Measurements from ENCODE around the gene LARP1. TPM values are rescaled to one million over a fixed set of nuclear protein-coding genes. Genes with fewer than 3 reads are reported as not detected.
A peak's percentile ranks its signal among the peaks of the same experiment; 100 is the strongest.

LARP1 gene
- total and polyA plus RNA-seq, 9 of the 15 experiments (the other 6 are each of a cell fraction or from before 2014, with no cell fraction given): 22.6 to 300 (median 92.0) TPM

- H4K20me1 ChIP-seq (replicated peaks; ENCODE audit: control insufficient read depth, insufficient read depth, low read length): no peaks in the 10 kb centered on the region
- FAIRE-seq (no peak), DNase-seq (ENCODE audit: extremely low read depth in 1 of 4, low spot score in 3 of 4) (peak in 1 of 4 experiments; percentile 3), ATAC-seq (no peak)
- no peak overlapping the region for H3K4me2 ChIP-seq (ENCODE audit: insufficient read depth, low read length)
- ChIA-PET POLR2A (interaction anchor here (0.9 to 1.2 kb wide), 2 partner anchors 10 kb away, joined by 3 to 5 read pairs; no protein-coding TSS in a partner anchor), CTCF (ENCODE audit: low intra/inter-chr PET ratio) (no interaction called here)
- no peaks in the 10 kb centered on the region for H3K9me1 ChIP-seq (ENCODE audit: control insufficient read depth, insufficient read depth, low read length)
- no peak overlapping the region for H3K27ac ChIP-seq (ENCODE audit: extremely low read depth, low read depth, low read length)
- H3K9me3 ChIP-seq (replicated peaks; ENCODE audit: control insufficient read depth, insufficient read depth, low read depth, low read length): no peaks in the 10 kb centered on the region
- BruUV-seq (replicated peaks): no TSS peak
- H3K79me2 ChIP-seq (ENCODE audit: control insufficient read depth, insufficient read depth, low read length): peaks cover 33% of the 10 kb centered on the region
- H3K4me1 ChIP-seq (replicated peaks in 1 of 2; ENCODE audit: control insufficient read depth in 2 of 2, insufficient read depth in 2 of 2, low read length in 2 of 2): peaks cover 12 to 18% of the 10 kb centered on the region in 2 experiments; a peak in 4 of 5 replicates
- 74% methylated on average over 7 of the region's 7 CpGs for WGBS (ENCODE audit: insufficient coverage, low coverage, missing lambda C conversion rate)
- H2AFZ ChIP-seq (ENCODE audit: low read depth, low read length): no peak overlapping the region
- in situ Hi-C loops (cut with MboI) (no loop called here), intact Hi-C loops (cut with micrococcal nuclease) (no loop called here)
- TF ChIP-seq MAX (CRISPR knock-in tag; IDR thresholded peaks at IDR 0.05) (no peak), GTF3C2 (IDR thresholded peaks at IDR 0.05; ENCODE audit: borderline replicate concordance, extremely low read depth, insufficient read length) (no peak), FOXJ2 (tag; IDR thresholded peaks at IDR 0.05) (no peak)
- no peak overlapping the region for H3K4me3 ChIP-seq
- H3K27me3 ChIP-seq (ENCODE audit: control insufficient read depth in 2 of 2, insufficient read depth in 2 of 2, low read length in 2 of 2): no peaks in the 10 kb centered on the region
- 0 out of 4 replicates have a peak overlapping the region, but pooled peaks of 1 of the 2 experiments have one; percentile 2 for H3K9ac ChIP-seq (ENCODE audit: insufficient read depth in 1 of 2, low read depth in 2 of 2, low read length in 2 of 2)
- peaks cover 54% of the 10 kb centered on the region for H3K36me3 ChIP-seq (ENCODE audit: control insufficient read depth, insufficient read depth, low read length)
Measured at GRCh38 chr5:154830219-154830595, 75.0 kb downstream of the LARP1 start.
